ENCODE measurements around the gene CNFN.

The CNFN gene, protein sequence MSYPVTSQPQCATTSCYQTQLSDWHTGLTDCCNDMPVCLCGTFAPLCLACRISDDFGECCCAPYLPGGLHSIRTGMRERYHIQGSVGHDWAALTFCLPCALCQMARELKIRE

DNA sequence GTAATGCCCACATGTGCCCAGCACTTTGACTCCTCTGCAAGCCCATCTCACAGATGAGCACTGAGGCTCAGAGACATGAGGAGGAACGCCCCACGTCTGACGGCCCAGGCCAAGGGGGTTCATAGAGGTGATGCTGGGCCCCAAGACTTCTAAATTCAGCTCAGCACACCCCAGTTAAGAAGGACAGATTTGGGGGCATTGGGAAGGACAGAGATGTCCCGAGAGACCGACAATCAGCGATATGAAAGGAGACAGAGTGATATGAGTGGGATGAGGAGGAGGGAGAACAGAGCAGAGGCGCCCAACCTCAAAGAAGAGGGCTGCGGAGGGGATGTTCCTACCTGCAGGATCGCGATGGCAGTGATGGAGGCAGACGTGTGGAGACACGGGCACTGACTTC is at the start of gene CNFN:
Gene CNFN (minus strand): TSS at position 399 of the 400 bp plus-strand sequence. CDS start 1,260 bp downstream, outside the sequence.
- no peak for DNase-seq

DNA sequence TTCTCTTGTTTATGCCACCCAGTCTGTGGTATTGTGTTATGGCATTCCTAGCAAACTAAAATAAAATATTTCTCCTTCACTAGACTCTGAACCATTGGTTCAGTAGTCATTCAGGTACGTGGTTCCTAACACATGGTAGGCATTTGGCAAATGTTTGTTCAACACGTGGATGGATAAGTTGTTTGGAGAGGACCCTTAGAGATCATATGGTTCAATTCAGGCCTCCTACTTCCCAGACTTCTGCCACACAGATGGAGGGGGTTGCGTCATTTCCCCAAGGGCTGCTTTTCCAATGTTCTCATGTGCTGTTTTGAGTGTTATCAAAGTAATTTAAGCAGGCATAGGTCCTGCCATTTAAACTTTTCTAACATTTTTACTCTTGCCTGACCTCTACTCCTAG is 45.9 kb upstream of the CNFN start:
- no peak for DNase-seq

DNA sequence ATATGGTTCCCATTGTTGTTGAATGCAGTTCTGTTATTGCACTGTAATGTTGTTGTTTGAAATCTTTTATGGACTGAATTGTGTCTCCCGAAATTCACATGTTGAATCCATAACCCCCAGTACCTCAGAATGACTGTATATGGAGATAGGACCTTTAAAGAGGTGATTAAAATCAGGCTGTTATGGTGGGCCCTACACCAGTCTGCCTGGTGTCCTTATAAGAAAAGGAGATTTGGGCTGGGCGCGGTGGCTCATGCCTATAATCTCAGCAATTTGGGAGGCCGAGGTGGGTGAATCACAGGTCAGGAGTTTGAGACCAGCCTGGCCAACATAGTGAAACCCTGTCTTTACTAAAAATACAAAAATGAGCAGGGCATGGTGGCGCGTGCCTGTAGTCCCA is 45.2 kb upstream of the CNFN start:
- no peak for DNase-seq

DNA sequence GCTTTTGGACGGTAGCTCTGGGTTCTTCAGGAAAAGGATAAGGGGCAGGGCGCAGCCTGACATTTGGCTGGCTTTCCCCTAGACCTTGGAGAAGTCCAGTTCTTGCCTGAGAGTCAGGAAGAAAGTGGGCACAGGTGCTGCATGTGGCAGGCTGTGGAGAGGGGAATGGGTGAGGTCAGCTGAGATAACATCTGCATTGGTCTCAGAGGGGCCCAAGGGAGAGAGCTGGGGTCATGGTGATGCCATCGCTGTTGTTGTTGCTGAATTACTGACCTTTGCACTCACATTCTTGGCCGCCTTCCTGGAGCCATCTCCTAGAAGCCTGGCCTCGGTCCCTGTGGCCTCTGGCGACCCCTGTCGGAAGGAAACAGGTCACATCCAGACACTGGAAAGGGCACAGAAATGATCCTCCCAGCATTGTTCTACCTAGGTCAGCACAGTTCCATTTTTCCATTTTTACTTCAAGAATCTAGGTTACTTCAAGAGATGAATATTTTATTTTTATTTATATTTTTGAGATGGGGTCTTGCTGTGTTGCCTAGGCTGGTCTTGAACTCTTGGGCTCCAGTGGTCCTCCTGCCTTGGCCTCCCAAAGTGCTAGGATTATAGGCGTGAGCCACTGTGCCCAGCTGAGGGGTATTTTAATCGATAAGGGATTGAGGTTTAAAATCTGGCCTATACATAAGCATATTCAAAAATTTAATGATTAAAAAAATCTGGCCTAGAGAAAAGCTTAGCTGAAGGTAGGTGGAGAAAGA is 43.6 kb upstream of the CNFN start:
- no peak for DNase-seq

DNA sequence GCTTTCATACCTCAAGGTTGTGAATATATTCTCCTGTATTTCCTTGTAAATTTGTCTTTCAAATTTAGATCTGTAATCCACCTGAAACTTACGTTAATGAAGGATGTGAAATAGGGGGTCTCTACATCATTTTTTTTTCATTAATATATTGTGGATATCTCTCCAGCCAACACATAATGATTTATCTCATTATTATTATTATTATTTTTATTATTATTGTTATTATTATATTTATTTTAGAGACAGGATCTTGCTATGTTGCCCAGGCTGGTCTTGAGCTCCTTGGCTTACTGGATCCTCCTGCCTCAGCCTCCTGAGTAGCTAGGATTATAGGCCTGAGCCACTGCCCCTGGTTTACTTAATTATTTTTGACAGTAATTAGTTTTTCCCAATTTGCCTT is 41.4 kb upstream of the CNFN start:
- no peak for DNase-seq

DNA sequence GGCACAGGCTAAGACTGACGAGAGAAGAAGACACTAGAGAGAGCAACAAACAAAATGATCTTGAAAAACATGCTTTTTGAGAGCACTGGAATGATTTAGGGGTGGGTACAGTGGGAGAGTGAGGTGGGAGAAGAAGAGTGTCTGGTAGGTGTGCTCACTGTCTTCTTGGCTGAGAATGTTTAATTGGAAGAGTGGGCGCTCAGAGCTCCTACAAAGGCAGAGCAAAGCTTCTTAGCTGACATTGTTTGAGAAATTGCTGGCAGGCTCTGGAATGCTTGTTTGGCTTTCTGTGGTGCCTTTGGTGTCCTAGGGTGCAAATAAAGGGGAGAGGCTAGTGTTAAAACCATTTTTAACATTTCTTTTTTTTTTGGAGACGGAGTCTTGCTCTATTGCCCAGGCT is 38.6 kb upstream of the CNFN start:
- no peak for DNase-seq

DNA sequence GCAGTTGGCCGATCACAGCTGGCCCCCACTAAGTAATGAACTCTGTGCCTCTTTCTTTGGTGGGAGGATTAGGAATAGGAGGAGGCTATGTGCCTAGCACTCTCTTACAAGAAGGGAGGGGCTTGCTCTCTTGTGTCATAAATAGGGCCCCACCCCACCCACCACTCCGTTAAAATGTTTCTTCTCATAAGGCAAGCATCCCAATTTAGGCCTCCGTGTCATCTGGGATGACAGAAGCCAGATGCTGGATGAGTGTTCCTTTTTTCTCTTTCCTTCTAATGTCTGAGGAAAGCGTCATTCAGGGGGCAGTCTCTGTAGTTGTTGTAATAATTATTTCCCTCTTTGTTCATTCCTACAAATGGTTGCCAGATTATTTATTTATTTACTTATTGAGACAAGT is 37.2 kb upstream of the CNFN start, which contains the start of gene LIPE:
Gene LIPE (minus strand): TSS at position 76 of the 400 bp plus-strand sequence. CDS start 239 bp downstream, outside the sequence.
- no peak for DNase-seq

DNA sequence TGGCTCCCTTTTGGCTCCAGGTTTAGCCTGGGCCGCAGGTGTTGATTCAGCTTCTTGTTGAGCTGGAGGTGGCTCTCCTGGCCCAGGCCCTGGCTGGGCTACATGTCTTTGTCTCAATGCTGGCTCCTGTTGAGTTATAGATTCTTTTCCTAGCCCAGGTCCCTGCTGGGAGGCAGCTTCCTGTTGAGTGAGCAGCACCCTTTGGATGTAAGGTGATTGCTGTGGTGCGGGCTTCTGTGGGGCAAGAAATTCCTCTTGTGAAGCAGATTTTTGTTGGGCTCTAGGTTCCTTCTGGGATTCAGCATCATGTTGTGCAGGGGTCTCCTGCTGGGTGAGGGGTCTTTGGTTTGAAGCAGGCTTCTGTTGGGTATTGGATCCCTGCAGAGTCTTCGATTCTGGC is 36.5 kb upstream of the CNFN start:
- no peak for DNase-seq

DNA sequence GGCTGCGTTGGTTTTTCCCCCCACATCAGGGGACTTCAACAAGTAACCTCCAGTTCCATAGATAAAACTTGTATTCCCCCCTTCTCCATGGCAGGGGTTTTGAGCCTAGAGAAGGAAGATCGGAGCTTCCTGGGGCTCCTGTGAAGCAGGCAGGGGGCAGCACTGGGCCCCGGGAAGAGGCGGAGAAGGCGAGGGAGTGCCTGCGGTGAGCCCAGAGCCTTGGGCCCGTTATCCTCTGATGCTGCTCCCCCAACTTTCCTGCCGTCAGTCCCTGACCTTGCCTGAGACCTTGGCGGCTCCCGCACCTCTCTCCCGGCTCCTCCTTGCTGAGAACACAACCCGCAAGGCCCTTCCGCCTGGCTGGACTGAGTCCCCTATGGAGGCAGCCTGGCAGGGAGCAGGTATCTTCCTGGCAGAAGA is 34.6 kb upstream of the CNFN start:
- no peak for DNase-seq

DNA sequence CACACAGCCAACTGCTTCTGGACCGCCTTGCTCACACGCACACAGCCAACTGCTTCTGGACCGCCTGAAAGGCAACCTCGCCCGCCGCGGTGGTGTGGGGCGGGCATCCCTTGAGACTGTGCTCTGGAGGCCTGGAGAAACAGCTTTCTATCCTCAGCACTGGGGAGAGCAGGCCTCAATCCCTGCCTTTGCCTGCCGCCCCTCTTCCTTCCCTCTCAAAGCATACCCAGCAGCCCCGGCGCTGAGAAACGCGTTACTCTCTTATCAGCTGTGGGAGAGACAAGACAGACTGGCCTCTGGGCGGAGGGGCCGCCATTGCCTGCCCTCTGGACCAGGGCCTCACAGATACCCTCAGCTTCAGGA is 34.2 kb upstream of the CNFN start:
- no peak for DNase-seq

DNA sequence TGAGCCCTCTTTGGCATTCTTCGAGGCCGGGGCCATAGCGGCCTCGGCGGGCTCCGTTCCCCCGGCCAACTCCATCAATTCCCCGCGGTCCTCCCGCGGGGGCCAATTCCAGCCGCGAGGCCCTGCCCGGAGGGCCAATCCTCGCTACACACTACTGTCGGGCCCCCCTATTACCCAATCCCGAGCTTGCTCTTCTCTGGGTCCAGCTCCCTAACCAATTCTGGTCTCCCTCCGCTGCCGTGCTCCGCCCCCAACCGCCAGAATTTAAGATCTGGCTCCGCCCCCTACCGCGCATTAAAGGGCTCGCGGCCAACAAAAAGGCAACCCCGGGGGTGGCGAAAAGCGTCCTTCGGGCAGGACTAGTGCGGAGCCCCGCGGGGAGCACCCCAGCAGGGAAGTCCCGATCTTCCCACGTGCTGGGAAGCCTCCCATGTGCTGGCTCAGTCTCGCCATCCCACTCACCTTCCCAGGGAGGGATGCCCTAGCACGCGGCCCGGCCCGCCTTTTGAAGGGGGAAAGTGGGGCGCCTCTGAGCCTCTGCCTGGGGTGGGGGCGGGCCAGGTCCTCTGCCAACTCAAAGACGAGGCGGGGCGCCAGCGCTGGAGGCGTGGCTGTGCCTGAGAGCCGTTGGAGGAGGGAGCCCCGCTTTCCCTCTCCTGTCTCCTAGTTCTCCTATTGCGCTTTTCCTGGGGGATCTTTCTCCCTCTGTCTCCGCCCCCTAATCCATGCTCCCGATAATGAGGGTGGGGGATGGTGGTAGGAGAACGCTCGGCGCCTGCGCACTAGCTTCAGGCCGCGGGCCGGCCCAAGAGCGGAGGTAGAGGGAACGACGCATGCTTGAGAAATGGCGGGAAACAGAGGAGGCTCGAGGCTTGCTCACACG is 33.6 kb upstream of the CNFN start:
- no peak for DNase-seq

DNA sequence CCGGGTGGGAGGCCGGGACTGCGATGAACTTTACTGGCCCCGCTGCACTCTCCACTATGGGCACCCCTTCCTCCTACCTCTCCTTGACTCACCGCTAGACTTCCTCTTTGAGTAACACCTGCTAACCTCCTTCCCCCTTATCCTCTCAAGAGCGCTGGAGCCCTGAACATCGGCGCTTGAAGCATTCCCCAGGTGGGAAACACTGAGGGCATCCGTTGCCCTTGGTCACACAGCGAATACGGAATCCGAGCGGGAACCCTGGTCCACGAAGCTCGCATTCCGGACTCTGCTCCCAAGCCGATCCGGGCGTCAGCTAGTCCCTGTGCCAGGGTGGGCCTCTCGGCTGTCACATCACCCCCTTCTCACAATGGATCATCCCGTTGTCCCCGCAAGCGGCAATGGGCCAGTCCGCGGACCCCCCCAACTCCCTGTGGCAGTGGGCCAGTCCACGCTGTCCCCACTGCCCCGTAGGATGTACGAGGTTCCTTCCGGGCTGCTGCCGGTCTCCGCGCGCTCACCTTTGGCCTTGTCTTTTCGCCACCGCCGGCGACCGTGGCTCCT is 32.9 kb upstream of the CNFN start:
- no peak for DNase-seq

DNA sequence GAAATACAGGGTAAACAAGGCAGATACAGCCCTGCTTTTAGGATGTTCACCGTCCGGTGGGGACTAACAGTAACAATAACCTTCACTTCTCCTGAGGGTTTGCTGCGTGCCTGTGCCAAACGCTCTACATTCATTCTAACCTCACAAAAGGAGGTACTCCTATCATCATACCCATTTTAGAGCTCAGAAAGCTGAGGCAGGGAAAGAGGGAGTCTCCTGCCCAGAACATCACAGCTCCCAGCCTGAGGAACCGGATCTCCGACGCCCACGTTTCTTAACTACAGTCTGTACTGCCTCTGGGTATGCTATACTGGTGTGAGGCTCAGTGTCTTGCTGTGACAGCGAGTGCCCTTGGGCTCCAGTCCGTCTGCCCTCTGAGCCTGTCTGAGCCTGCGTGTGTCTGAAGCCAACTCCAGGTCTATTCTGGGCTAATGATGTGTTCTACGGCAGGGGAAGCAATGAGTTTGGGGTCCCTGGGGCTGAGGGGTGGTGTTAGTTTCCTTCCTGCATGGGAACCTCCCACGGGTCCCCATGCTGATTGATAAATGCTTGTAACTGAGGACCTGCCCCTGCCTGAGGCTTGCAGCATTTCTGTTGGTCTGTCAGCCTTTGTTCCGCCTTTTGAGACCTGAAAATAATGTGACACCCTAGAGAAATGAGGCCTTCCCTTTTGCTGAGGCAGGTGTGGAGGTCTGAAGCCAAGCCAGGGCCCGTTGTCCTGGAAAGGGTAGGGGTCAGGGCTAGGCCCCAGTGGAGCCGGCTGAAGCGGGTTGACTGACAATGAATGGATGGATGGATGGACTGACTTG is 32.2 kb upstream of the CNFN start:
- DNase-seq: no peak

DNA sequence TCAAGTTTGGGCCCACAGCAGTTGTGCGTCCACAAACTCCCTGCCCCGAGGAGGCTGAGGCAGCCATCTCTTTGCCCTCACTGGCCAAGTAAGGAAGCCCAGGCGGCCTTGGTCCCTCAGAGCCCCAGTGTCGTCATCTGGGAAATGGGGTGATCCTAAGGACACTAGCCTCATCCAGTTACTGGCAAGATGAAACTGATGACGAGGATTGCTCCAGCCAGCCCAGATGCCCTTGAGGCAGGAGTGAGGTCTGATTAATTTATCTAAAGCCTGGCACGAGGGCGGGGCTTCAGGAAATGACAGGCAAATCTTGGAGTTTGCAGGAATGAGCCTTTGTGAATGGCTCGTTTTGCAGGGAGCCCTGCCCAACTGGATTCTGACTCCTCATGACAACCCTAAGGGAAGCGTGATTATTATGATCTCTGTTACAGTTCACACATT is 31.5 kb upstream of the CNFN start:
- no peak for DNase-seq

DNA sequence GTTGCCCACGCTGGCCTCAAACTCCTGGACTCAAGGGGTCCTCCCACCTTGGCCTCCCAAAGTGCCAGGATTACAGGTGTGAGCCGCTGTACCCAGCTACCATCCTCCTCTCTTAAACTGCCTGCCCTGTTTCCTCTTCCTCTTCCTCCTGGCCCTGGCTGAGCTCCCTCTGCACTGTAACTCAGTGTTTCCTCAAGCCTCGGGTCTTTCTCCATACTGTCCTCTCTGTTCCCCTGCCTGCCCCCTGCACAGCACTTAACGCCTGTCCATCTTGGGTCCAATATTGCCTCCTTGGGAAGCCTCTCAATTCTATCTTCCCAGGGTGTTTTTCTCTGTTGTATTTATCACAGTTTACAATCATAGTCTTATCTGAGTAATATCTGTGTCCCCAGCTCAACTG is 31.0 kb upstream of the CNFN start:
- DNase-seq: no peak

DNA sequence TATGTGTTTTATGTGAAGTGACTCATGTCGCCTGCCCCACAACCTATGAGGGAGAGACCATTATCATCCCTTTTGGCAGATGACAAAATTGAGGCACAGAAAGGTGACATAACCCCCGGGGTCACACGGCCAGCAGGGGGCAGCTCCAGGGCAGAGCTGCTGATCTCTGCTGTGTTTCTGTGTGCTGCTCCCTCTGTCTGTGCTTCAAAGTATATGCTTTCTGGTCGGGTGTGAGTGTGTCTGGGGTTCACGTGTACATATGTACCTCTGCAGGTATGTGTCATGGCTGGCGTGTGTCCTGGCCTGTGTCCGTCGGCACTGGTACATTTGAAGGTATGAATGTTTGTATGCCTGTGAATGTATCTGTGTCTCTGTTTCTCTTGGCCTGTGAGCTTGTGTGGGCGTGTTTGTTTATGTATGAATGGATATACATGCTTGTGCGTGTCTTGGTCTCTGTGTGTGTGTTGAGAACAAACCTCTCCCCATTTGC is 30.0 kb upstream of the CNFN start:
- no peak for DNase-seq

DNA sequence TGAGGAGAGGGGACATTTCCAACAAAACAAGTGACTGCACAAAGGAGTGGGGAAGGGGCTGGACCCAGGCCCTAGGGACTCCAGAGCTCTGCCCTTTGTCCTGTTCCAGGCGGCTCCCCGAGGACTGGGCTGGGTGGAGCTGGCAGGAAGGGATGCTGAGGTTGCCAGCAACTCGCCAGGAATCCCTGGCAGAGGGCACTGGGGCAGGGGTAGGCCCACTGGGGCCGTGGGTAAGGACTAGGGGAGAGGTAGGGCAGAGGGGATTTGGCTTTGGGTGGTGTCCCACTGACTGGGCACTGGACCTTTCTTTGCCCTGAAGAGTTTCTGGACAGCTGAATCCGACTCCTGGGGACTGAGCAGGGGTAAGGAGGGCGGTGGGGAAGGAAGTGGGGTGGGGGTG is 29.2 kb upstream of the CNFN start:
- DNase-seq: no peak

DNA sequence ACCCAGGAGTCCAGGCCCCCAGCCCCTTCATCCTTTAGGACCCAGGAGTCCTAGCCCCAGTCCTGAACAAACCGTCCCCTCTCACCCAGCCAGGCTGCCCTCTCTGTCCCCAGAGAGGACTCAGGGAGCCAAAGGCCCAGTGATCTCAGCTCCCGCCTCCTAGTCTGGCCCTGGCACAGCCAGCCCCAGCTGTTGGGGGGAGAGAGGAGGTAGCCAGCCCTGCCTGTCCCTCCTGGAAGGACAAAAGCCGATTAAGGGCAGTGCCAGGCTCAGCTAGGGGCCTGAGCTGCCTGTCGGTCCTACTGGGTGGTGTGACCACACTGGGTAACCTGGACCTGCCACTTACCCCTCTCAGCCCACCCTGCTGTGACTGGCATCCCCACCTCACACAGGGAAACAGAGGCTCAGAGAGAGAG is 22.6 kb upstream of the CNFN start:
- DNase-seq: no peak

DNA sequence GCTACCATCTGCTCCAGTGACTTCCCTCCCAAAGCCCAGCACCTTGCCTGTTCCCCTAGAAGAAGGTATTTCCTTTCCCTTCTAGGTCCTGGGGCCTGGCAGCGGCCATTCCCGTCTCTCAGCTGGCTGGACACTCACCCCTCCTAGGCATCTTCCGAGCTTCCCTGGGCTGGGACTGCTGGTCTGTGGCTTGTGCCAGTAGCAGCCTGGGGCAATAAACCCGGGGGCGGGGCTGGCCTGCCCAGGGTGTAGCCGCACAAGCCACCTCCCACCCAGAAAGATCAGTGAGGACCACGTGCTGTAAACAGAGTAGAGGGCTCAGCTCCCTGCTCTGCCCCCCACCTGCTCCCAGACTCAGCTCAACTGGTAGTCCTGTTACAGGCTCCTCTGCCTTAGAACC is 22.1 kb upstream of the CNFN start:
- no peak for DNase-seq

DNA sequence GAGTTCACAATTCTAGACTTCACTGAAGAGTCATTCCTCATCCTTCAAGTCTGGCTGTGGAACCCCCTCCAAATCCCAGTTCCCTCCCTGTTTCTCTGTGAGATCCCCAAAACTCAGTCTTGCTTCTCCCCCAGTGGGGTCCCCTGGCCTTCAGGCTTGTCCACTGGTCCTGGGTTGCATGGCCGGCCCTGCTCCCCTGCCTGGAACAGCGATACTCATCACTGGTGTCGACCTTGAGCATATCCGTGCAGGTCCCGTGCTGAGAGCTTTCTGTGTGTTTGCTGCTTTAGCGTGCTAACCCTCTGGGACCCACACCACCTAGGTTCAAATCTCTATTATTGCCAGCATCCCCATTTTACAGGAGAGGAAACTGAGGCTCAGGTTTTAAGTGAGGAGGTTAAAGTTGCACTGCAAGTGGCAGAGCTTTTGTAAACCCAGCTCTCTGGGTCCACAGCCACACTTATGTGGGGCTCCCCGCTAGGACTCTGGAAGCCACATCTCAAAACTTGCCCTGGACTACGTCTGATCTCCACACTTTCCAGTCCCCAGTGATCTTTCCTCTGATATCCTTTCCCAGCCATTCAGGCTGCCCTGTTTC is 21.6 kb upstream of the CNFN start:
- DNase-seq: no peak

DNA sequence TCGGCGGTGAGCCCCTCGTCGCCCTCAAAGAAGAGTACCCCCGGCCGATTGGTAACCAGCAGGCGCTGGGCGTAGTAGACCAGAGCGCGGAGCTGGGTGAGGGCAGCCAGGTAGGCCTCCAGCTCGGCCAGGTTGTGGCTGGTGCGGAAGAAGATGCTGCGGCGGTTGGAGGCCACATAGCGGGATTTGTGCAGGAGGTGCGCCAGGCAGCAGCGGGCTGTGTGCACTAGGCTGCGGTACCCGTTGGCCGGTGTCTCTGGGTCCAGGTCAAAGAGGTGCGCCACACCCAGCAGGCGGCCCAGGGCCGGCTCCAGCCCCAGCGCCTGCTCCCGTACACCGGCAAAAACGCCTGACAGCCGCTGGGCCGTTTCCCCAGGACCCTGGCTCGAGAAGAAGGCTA is 20.3 kb upstream of the CNFN start:
- DNase-seq: no peak

DNA sequence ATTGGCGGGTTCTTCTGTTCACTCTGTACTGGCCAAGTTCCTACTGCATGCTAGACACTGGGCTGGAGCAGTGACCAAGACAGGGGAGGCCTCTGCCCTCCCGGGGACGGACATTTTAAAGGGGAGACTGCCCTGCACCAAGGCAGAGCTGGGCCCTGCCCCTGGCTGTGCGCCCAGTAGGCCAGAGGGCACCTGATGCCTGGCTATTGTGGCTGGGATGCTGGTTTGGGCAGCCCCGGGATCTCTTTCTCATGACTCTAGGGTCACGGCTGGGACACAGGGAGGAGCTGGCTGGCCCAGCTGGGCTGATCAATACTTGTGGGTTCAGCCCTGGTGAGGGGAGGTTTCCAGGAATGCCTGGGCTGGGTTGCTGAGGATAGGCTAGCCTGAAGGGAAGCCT is 19.4 kb upstream of the CNFN start:
- no peak for DNase-seq

Data from SIG-M5 (cell line).